BLaER1 treated with 17β-estradiol and CSF1 and Interleukin-3, amounts not matched to agents 10 nM and 100 nM (cell line): ENCODE measurements around the gene NHS.

Experiments
- H3K27ac ChIP-seq, 11 experiments: shearing (Covaris generic); formaldehyde crosslinking; 2 replicates each; pipeline ENCODE4 v1.8.1; 2022
- H3K27me3 ChIP-seq, 11 experiments: shearing (Covaris generic); formaldehyde crosslinking; 2 replicates each; pipeline ENCODE4 v1.8.1; 2022
- H3K36me3 ChIP-seq, 11 experiments: shearing (Covaris generic); formaldehyde crosslinking; 2 replicates each; pipeline ENCODE4 v1.8.1; 2022
- H3K4me1 ChIP-seq, 10 experiments: shearing (Covaris generic); formaldehyde crosslinking; 2 replicates each; pipeline ENCODE4 v1.8.1; 2022
- H3K4me2 ChIP-seq, 11 experiments: shearing (Covaris generic); formaldehyde crosslinking; 2 replicates each; pipeline ENCODE4 v1.8.1; 2022
- H3K4me3 ChIP-seq, 10 experiments: shearing (Covaris generic); formaldehyde crosslinking; 2 replicates each; pipeline ENCODE4 v1.8.1; 2022
- H3K9ac ChIP-seq, 11 experiments: shearing (Covaris generic); formaldehyde crosslinking; 2 replicates each; pipeline ENCODE4 v1.8.1; 2022
- H3K9me3 ChIP-seq, 11 experiments: shearing (Covaris generic); formaldehyde crosslinking; replicated peaks in 1 of 11; 2 replicates each; pipeline ENCODE4 v1.8.1; 2022
- H4K20me1 ChIP-seq, 11 experiments: shearing (Covaris generic); formaldehyde crosslinking; 2 replicates each; pipeline ENCODE4 v1.8.1; 2022
- Cebpa-rat ChIP-seq, 11 experiments: shearing (Covaris generic); IDR thresholded peaks; 2 replicates each; pipeline ENCODE4 v1.8.1; 2022

NHS gene

GRCh38 chrX:17412692-17413091, 37.7 kb downstream of the NHS start:
- TF ChIP-seq Cebpa-rat (IDR thresholded peaks at IDR 0.05), result no peak
- Histone ChIP-seq H3K4me2 (0 out of 22 replicates have a peak overlapping the region, but pooled peaks of 1 of the 11 experiments have one; percentile 10), H3K4me3 (no peak overlapping the region), H3K4me1 (peaks cover 0 to 21% (median 0%) of the 10 kb centered on the region in 10 experiments; a peak in 3 of 20 replicates), H3K27me3 (peaks cover 98 to 100% (median 100%) of the 10 kb centered on the region in 11 experiments), H4K20me1 (no peaks in the 10 kb centered on the region; a peak in 2 of 22 replicates), H3K9ac (no peak overlapping the region), H3K9me3 (0 out of 22 replicates have a peak, but pooled peaks cover 0 to 4% (median 0%) of the 10 kb centered on the region in 11 experiments), H3K36me3 (no peaks in the 10 kb centered on the region), H3K27ac (no peak overlapping the region)

- Histone ChIP-seq H3K4me1 (peaks cover 0 to 21% (median 0%) of the 10 kb centered on the region in 10 experiments; a peak in 3 of 20 replicates), H3K27me3 (peaks cover 98 to 100% (median 100%) of the 10 kb centered on the region in 11 experiments), H3K9ac (no peak overlapping the region), H4K20me1 (no peaks in the 10 kb centered on the region; a peak in 2 of 22 replicates), H3K36me3 (no peaks in the 10 kb centered on the region), H3K4me2 (0 out of 22 replicates have a peak overlapping the region, but pooled peaks of 1 of the 11 experiments have one; percentile 10), H3K9me3 (0 out of 22 replicates have a peak, but pooled peaks cover 0 to 4% (median 0%) of the 10 kb centered on the region in 11 experiments), H3K27ac (no peak overlapping the region), H3K4me3 (no peak overlapping the region)
- no peak for TF ChIP-seq Cebpa-rat (IDR thresholded peaks at IDR 0.05)
These were observed 38.2 kb downstream of the NHS start for GRCh38 chrX:17413228-17413627.

- no peak overlapping the region for H3K9ac ChIP-seq
- peaks cover 0 to 21% (median 0%) of the 10 kb centered on the region in 10 experiments; a peak in 3 of 20 replicates for H3K4me1 ChIP-seq
- 0 out of 22 replicates have a peak overlapping the region, but pooled peaks of 1 of the 11 experiments have one; percentile 3 for H3K4me2 ChIP-seq
These were observed 39.1 kb downstream of the NHS start for GRCh38 chrX:17414027-17414658.

GRCh38 chrX:17414839-17415238, 39.8 kb downstream of the NHS start:
- Histone ChIP-seq H3K9ac (no peak overlapping the region), H3K27ac (no peak overlapping the region), H3K4me2 (peak overlapping the region in 1 of 11 experiments; percentile 3; a peak in 2 of 22 replicates), H3K4me1 (peaks cover 0 to 21% (median 0%) of the 10 kb centered on the region in 10 experiments; a peak in 3 of 20 replicates), H4K20me1 (no peaks in the 10 kb centered on the region; a peak in 2 of 22 replicates), H3K4me3 (no peak overlapping the region), H3K9me3 (0 out of 22 replicates have a peak, but pooled peaks cover 0 to under 1% (median 0%) of the 10 kb centered on the region in 11 experiments), H3K27me3 (peaks cover 98 to 100% (median 100%) of the 10 kb centered on the region in 11 experiments), H3K36me3 (no peaks in the 10 kb centered on the region)
- no peak for TF ChIP-seq Cebpa-rat (IDR thresholded peaks at IDR 0.05)

More at GRCh38 chrX:17414027-17414658, 39.1 kb downstream of the NHS start:
- no peak overlapping the region for H3K4me3 ChIP-seq
- peaks cover 98 to 100% (median 100%) of the 10 kb centered on the region in 11 experiments for H3K27me3 ChIP-seq
- H4K20me1 ChIP-seq, result no peaks in the 10 kb centered on the region; a peak in 2 of 22 replicates
- H3K9me3 ChIP-seq, result 0 out of 22 replicates have a peak, but pooled peaks cover 0 to 4% (median 0%) of the 10 kb centered on the region in 11 experiments
- H3K36me3 ChIP-seq, result no peaks in the 10 kb centered on the region
- no peak overlapping the region for H3K27ac ChIP-seq
- no peak for TF ChIP-seq Cebpa-rat (IDR thresholded peaks at IDR 0.05)

GRCh38 chrX:17415242-17415810, 40.3 kb downstream of the NHS start:
- H3K27me3 ChIP-seq, result peaks cover 98 to 100% (median 100%) of the 10 kb centered on the region in 11 experiments
- TF ChIP-seq Cebpa-rat (IDR thresholded peaks at IDR 0.05), result no peak
- H3K9ac ChIP-seq, result no peak overlapping the region
- no peaks in the 10 kb centered on the region for H3K9me3 ChIP-seq
- H3K4me3 ChIP-seq, result no peak overlapping the region
- no peaks in the 10 kb centered on the region; a peak in 2 of 22 replicates for H4K20me1 ChIP-seq
- no peak overlapping the region for H3K27ac ChIP-seq
- no peaks in the 10 kb centered on the region for H3K36me3 ChIP-seq
- peak overlapping the region in 1 of 11 experiments; percentile 3; a peak in 2 of 22 replicates for H3K4me2 ChIP-seq
- H3K4me1 ChIP-seq, result peaks cover 0 to 21% (median 0%) of the 10 kb centered on the region in 10 experiments; a peak in 3 of 20 replicates

GRCh38 chrX:17417372-17417771, 42.4 kb downstream of the NHS start:
- Histone ChIP-seq H3K27ac (no peak overlapping the region), H4K20me1 (no peaks in the 10 kb centered on the region; a peak in 2 of 22 replicates), H3K36me3 (no peaks in the 10 kb centered on the region), H3K9ac (no peak overlapping the region), H3K27me3 (peaks cover 97 to 100% (median 99%) of the 10 kb centered on the region in 11 experiments), H3K4me3 (no peak overlapping the region), H3K4me2 (no peak overlapping the region), H3K9me3 (no peaks in the 10 kb centered on the region), H3K4me1 (peaks cover 0 to 21% (median 0%) of the 10 kb centered on the region in 10 experiments; a peak in 3 of 20 replicates)
- TF ChIP-seq Cebpa-rat (IDR thresholded peaks at IDR 0.05), result no peak

- H3K9me3 ChIP-seq, result peaks cover 0 to 3% (median 0%) of the 10 kb centered on the region in 11 experiments; a peak in 1 of 22 replicates
- no peak overlapping the region for H3K4me2 ChIP-seq
- no peak for TF ChIP-seq Cebpa-rat (IDR thresholded peaks at IDR 0.05)
- no peaks in the 10 kb centered on the region for H3K36me3 ChIP-seq
- H4K20me1 ChIP-seq, result peaks cover 0 to 10% (median 0%) of the 10 kb centered on the region in 11 experiments; a peak in 4 of 22 replicates
- no peaks in the 10 kb centered on the region for H3K4me1 ChIP-seq
- peaks cover 92 to 97% (median 96%) of the 10 kb centered on the region in 11 experiments for H3K27me3 ChIP-seq
- H3K4me3 ChIP-seq, result no peak overlapping the region
- no peak overlapping the region for H3K9ac ChIP-seq
- no peak overlapping the region for H3K27ac ChIP-seq
These were observed 50.1 kb downstream of the NHS start for GRCh38 chrX:17425136-17425535.

- no peak overlapping the region for H3K4me2 ChIP-seq
- peaks cover 89 to 94% (median 93%) of the 10 kb centered on the region in 11 experiments for H3K27me3 ChIP-seq
- no peak overlapping the region for H3K4me3 ChIP-seq
- no peak overlapping the region for H3K9ac ChIP-seq
- H3K9me3 ChIP-seq, result peaks cover 0 to 3% (median 0%) of the 10 kb centered on the region in 11 experiments; a peak in 1 of 22 replicates
- no peak for TF ChIP-seq Cebpa-rat (IDR thresholded peaks at IDR 0.05)
- H4K20me1 ChIP-seq, result peaks cover 0 to 10% (median 0%) of the 10 kb centered on the region in 11 experiments; a peak in 4 of 22 replicates
- H3K27ac ChIP-seq, result no peak overlapping the region
- no peaks in the 10 kb centered on the region for H3K4me1 ChIP-seq
- H3K36me3 ChIP-seq, result no peaks in the 10 kb centered on the region
These were observed 50.6 kb downstream of the NHS start for GRCh38 chrX:17425551-17425950.

- Histone ChIP-seq H3K9ac (no peak overlapping the region), H3K27me3 (peaks cover 79 to 94% (median 89%) of the 10 kb centered on the region in 11 experiments), H3K9me3 (0 out of 22 replicates have a peak, but pooled peaks cover 0 to 3% (median 0%) of the 10 kb centered on the region in 11 experiments), H3K4me1 (no peaks in the 10 kb centered on the region), H3K4me2 (no peak overlapping the region), H3K27ac (no peak overlapping the region), H3K36me3 (no peaks in the 10 kb centered on the region), H3K4me3 (no peak overlapping the region), H4K20me1 (no peaks in the 10 kb centered on the region; a peak in 2 of 22 replicates)
- no peak for TF ChIP-seq Cebpa-rat (IDR thresholded peaks at IDR 0.05)
These were observed 56.2 kb downstream of the NHS start for GRCh38 chrX:17431171-17431570.
